ENCODE measurements around the gene ST3GAL3.
"Not testable (repeated sequence)": the region's sequence is repeated elsewhere in the genome, so short reads cannot be mapped to it uniquely, and the experiment has no call there.

Gene ST3GAL3

GRCh38 chr1:43828574-43828973 is 121.2 kb downstream of the ST3GAL3 start:
- no peak for DNase-seq

DNA sequence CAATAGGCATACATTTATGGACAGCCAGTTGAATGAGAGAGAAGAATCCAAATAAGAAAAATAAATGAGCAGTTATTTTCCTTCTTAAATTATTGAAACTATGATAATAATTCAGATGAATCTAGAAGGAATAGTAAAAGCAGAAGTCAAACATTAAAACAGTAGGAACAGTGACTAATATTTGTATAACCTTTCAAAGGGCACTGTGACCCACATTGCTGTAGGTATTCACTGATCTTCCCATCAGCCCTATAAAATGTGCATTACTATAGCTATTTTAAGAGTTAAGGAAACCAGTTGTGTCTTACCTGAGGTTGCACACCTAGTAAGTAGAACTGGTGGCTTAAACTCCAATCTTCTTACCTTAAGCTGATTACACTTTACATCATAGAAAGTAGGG is 123.5 kb downstream of the ST3GAL3 start:
- no peak for DNase-seq

DNA sequence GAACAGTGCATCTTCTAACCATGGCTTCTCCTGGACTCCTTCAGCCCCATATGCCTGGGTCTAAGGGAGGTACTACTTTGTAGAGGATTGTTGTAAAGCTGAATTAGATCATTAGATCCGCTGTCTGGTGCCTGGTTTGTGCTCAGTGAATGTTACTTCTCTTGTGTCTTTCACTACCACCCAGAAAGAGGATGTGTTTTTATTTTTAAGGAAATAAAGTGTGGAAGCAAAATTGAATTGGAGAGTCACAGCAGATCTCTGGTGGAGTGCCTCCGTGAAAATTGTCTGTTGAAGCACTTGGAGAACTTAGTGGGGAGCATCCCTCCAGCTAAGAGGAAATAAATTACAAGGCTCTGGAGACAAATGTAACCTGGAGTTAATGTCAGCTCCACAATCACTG is 124.5 kb downstream of the ST3GAL3 start:
- DNase-seq, result no peak

- peak in 1 of 2 experiments; percentile 21 for DNase-seq
These were observed 124.9 kb downstream of the ST3GAL3 start for GRCh38 chr1:43832255-43832654.

DNA sequence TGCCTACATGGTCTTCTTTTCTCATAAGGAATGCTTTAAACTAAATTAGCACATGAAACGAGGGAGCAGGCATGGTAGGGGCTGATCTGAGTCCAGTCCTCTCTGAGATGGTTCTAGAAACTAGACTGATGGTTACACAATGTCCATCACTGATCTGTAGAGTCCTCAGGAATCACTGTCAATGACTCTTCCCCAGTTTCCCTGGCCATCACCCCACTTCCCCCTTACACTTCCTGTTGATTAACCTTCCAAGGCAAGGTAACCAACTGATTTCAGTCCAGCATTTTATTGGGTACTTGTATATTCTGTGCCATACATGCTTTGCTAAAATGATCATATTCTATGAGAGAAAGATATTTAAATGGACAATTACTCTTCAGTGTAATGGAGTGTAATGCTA is 125.7 kb downstream of the ST3GAL3 start:
- no peak for DNase-seq

- DNase-seq, result not testable (repeated sequence)
These were observed 126.6 kb downstream of the ST3GAL3 start for GRCh38 chr1:43833902-43834279.

GRCh38 chr1:43834280-43835081 is 127.1 kb downstream of the ST3GAL3 start:
- DNase-seq, result peak; percentile 24 to 48

DNA sequence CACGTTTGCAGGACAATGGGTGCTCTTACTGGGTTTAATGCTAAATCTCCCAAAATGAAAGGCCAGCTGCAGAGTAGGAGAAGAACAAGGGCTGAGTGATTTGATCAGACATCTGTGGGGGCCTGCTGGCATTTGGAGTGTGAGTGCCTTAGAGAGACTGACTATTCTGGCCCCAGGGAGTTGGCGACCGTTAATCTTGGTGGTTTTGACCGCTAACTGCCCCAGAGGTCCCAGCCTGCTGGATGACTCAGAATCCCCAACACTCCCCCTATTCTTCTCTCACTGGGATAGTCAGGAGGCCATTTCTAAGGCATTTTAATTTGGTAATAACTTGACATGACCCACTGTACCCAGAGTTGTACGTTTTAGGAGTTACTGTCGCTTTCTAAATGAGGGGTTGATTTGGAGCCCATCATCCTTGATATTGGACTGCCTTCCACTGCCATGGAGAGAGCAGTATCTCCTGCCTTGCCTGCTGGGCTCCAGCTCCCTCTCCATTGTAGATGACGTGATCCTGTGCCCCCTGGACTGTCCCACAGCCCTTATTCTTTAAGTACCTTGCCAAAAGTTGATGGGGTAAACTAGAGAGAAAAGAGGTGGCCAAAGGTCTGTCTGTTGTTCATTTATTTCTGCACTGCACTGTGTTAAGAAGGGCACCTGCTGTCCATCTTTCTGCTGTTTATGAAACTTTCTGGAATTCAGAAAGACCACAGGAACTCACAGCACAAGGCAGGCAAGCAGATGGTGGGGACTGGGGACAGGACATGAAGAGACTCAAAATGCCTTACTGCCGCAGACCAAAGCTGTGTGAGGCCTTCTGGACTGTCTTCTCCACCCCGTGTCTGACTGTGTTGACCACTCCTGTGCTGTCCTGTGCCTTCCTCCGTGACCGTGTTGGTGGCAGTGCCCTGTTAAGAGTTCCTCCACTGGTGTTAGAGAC is 128.0 kb downstream of the ST3GAL3 start:
- no peak for DNase-seq

- DNase-seq, result peak; percentile 64 to 69
These were observed 129.1 kb downstream of the ST3GAL3 start for GRCh38 chr1:43836267-43836951.

GRCh38 chr1:43839056-43839455 is 131.7 kb downstream of the ST3GAL3 start:
- no peak for DNase-seq

DNA sequence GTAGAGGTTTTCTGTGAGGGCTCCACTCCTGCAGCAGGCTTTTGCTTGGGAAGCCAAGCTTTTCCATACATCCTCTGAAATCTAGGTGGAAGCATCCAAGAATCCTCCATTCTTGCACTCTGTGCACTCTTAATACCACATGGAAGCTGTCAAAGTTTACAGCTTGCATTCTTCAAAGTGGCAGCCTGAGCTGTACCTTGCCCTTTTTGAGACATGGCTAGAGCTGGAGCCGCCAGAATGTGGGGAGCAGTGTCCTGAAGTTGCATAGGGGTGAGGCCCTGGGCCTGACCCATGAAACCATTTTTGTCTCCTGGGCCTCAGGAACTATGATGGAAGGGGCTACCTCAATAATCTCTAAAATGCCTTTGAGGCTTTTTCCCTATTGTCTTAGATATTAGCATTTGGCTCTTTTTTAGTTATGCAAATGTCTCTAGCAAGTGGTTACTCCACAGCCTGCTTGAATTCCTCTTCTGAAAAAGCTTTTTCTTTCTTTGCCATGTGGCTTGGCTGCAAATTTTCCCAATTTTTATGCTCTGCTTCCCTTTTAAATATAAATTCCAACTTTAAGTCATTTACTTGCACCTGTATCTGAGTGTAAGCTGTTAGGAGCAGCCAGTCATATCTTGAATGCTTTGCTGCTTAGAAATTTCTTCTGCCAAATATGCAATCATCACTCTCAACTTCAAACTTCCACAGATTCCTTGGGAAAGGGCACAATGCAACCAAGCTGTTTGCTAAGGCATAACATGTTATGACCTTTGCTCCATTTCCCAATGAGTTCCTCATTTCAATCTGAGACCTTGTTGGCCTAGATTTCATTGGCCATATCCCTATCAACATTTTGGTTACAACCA is 134.2 kb downstream of the ST3GAL3 start:
- no peak for DNase-seq

DNA sequence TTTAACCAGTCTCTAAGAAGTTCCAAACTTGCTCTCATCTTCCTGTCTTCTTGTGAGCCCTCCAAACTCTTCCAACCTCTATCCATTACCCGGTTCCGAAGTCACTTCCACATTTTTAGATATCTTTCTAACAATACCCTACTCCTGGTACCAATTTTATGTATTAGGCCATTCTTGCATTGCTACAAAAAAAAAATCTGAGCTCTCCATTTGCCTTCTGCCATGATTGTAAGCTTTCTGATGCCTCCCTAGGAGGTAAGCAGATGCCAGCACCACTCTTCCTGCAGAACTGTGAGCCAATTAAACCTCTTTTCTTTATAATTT is 134.8 kb downstream of the ST3GAL3 start:
- no peak for DNase-seq

- DNase-seq, result no peak
These were observed 136.3 kb downstream of the ST3GAL3 start for GRCh38 chr1:43843684-43844083.

- DNase-seq, result no peak
These were observed 136.8 kb downstream of the ST3GAL3 start for GRCh38 chr1:43844114-43844513.

- no peak for DNase-seq
These were observed 140.0 kb downstream of the ST3GAL3 start for GRCh38 chr1:43847290-43847689.

DNA sequence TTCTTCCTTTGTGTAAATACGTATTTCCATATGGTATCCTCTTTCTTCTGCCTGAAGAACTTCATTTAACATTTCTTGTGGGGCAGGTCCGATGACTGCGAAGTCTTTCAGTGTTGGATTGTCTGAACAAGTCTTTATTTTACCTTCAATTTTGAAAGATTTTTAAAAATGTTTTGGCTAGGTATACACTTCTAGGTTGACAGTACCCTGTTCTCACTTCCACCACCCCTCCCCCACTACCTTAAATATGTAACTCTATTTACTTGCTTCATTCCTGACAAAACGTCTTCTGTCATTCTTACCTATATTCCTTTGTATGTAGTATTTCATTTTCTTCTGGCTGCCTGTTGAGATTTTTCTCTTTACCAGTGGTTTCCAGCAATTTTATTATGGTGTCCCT is 140.5 kb downstream of the ST3GAL3 start:
- DNase-seq, result no peak

- DNase-seq, result no peak
These were observed 142.3 kb downstream of the ST3GAL3 start for GRCh38 chr1:43849670-43850069.

DNA sequence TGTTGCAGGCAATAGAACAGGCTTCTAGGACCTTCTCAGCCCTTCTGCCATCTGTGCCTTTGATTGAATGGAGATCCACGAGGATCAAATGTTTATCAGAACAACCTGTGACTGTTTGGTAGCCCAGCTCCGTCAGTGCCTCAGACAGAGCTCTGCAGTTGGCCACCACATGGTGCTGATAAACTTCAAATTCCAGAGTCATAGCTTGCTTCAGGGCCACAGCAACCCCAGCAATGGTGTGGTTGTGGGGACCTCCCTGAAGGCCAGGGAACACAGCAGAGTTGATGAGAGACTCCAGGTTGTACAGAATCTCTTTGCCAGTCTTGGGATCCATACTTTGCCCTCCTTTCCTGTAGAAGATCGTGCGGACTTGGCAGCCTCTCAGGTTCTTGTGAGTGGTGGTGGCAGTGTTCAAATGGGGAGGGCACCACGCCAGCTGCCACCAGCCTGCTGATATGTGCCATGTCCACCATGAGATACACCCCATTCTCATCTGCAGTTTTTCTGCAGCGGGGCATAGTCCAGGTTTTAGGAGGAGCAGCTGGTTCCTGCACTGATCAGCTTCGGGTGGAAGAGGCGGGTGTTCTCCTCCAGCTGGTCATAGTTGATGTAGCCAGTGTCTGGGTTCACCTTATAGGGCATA is 143.4 kb downstream of the ST3GAL3 start:
- DNase-seq, result no peak

DNA sequence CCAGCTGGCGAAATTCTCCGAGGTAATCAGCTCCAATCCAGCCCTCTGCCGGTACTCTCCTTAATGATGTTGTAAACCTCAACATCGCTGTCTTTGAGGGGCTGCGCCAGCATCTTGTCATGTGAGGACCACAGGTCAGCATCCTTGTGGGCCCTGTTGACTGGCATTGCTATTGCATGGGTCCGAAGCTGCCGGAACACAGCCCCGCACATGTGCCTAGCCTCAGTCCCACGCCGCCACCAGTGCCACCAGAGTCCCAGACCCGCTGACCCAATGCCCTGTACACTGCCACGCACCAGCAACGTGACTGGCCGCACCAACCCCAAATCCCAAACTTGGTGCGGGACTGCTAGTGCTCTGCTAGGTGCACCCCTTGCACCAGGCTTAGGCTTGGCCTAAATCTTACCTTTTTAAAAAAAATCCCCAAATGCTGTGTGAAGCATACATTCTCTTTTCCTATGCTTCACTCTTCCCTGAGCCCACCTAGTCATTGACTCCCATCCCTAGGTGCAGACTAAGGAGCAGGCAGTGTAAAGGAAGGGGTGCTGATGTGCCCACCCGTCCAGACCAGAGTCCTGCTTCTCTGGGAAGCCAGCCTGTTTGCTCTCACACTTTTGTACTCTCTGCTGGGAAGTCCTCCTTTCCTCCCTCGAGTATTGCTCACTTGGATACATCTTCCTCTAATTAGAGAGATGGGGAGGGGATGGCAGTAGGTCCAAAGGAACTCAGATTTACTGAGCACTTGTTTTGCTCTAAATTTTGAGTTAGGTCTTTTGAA is 144.4 kb downstream of the ST3GAL3 start:
- DNase-seq, result no peak

GRCh38 chr1:43853161-43853921 is 146.0 kb downstream of the ST3GAL3 start:
- DNase-seq, result no peak

Measured in activated CD4-positive, alpha-beta T cell treated with anti-CD3 and anti-CD28 coated beads, Interleukin-2, amount 50 U/mL, for 48 hours (primary cell).